KOPT-K1 (cell line): ENCODE measurements around the gene GPC5.
"Not testable (repeated sequence)": the region's sequence is repeated elsewhere in the genome, so short reads cannot be mapped to it uniquely, and the experiment has no call there.

Source experiments
- H3K27ac ChIP-seq: fragments of 200-600 bp; sonication (generic); 2 replicates; pipeline ENCODE4 v1.5.1; 2016; ENCODE audit warnings: antibody characterized with exemption, mild to moderate bottlenecking, low read depth, low read length; ENCODE audit not compliant: poor library complexity, severe bottlenecking
- H3K36me3 ChIP-seq: fragments of 200-600 bp; sonication (generic); 2 replicates; pipeline ENCODE4 v1.5.1; 2017; ENCODE audit warnings: antibody characterized with exemption, mild to moderate bottlenecking, low read length, moderate library complexity; ENCODE audit not compliant: insufficient read depth
- H3K9me3 ChIP-seq: fragments of 200-600 bp; sonication (generic); 2 replicates; pipeline ENCODE4 v1.5.1; 2017; ENCODE audit warnings: antibody characterized with exemption, low read length, mild to moderate bottlenecking; ENCODE audit not compliant: insufficient read depth, poor library complexity, severe bottlenecking

GPC5 gene

GRCh38 chr13:92463134-92463533 is 1064.7 kb downstream of the GPC5 start:
- Histone ChIP-seq H3K9me3 (no peaks in the 10 kb centered on the region), H3K27ac (no peak overlapping the region), H3K36me3 (no peaks in the 10 kb centered on the region)

GRCh38 chr13:92473765-92474475 is 1075.5 kb downstream of the GPC5 start:
- H3K27ac ChIP-seq: no peak overlapping the region
- no peaks in the 10 kb centered on the region for H3K9me3 ChIP-seq
- H3K36me3 ChIP-seq: no peaks in the 10 kb centered on the region

- no peaks in the 10 kb centered on the region for H3K36me3 ChIP-seq
- H3K9me3 ChIP-seq: no peaks in the 10 kb centered on the region
- H3K27ac ChIP-seq: no peak overlapping the region
These were observed 1082.0 kb downstream of the GPC5 start for GRCh38 chr13:92480387-92480786.

- not testable (repeated sequence) for H3K27ac ChIP-seq, H3K36me3 ChIP-seq, H3K9me3 ChIP-seq
These were observed 1084.4 kb downstream of the GPC5 start for GRCh38 chr13:92482790-92483189.

- Histone ChIP-seq H3K27ac (no peak overlapping the region), H3K36me3 (no peaks in the 10 kb centered on the region), H3K9me3 (no peaks in the 10 kb centered on the region)
These were observed 1085.5 kb downstream of the GPC5 start for GRCh38 chr13:92483894-92484293.

GRCh38 chr13:92487238-92487637 is 1088.8 kb downstream of the GPC5 start:
- Histone ChIP-seq H3K9me3 (no peaks in the 10 kb centered on the region), H3K27ac (no peak overlapping the region), H3K36me3 (no peaks in the 10 kb centered on the region)

GRCh38 chr13:92488249-92488852 is 1089.9 kb downstream of the GPC5 start:
- H3K27ac ChIP-seq: no peak overlapping the region
- no peaks in the 10 kb centered on the region for H3K36me3 ChIP-seq

GRCh38 chr13:92491839-92492238 is 1093.4 kb downstream of the GPC5 start:
- Histone ChIP-seq H3K36me3 (no peaks in the 10 kb centered on the region), H3K9me3 (no peaks in the 10 kb centered on the region), H3K27ac (no peak overlapping the region)

More at GRCh38 chr13:92488249-92488852, 1089.9 kb downstream of the GPC5 start:
- H3K9me3 ChIP-seq: no peaks in the 10 kb centered on the region

- Histone ChIP-seq H3K9me3 (no peaks in the 10 kb centered on the region), H3K27ac (no peak overlapping the region), H3K36me3 (no peaks in the 10 kb centered on the region)
These were observed 1096.5 kb downstream of the GPC5 start for GRCh38 chr13:92494915-92495314.

- Histone ChIP-seq H3K36me3 (no peaks in the 10 kb centered on the region), H3K9me3 (no peaks in the 10 kb centered on the region), H3K27ac (no peak overlapping the region)
These were observed 1101.8 kb downstream of the GPC5 start for GRCh38 chr13:92500192-92500591.

- H3K27ac ChIP-seq: no peak overlapping the region
- no peaks in the 10 kb centered on the region for H3K36me3 ChIP-seq
- no peaks in the 10 kb centered on the region for H3K9me3 ChIP-seq
These were observed 1112.0 kb downstream of the GPC5 start for GRCh38 chr13:92510416-92510815.

- Histone ChIP-seq H3K27ac (no peak overlapping the region), H3K36me3 (no peaks in the 10 kb centered on the region), H3K9me3 (no peaks in the 10 kb centered on the region)
These were observed 1114.4 kb downstream of the GPC5 start for GRCh38 chr13:92512852-92513251.

GRCh38 chr13:92513672-92514071 is 1115.3 kb downstream of the GPC5 start:
- H3K9me3 ChIP-seq: no peaks in the 10 kb centered on the region
- H3K27ac ChIP-seq: no peak overlapping the region
- H3K36me3 ChIP-seq: no peaks in the 10 kb centered on the region

GRCh38 chr13:92514420-92515125 is 1116.2 kb downstream of the GPC5 start:
- no peaks in the 10 kb centered on the region for H3K36me3 ChIP-seq
- no peak overlapping the region for H3K27ac ChIP-seq
- no peaks in the 10 kb centered on the region for H3K9me3 ChIP-seq

GRCh38 chr13:92516878-92517277 is 1118.5 kb downstream of the GPC5 start:
- not testable (repeated sequence) for H3K36me3 ChIP-seq, H3K27ac ChIP-seq, H3K9me3 ChIP-seq
